Endothelial cell of umbilical vein (primary cell): Measurements from ENCODE around the gene CLTB. TPM values are rescaled to one million over a fixed set of nuclear protein-coding genes. Genes with fewer than 3 reads are reported as not detected.

Experiments used
- BruUV-seq: library from RNA; stranded (reverse); fragments of 400-500 nt; replicated peaks from 2 replicates; lab custom pipeline; 2021; lab: Mats Ljungman, UMichigan
- CTCF ChIA-PET: fragments of 300-600, 350-600 bp; sonication (Branson Sonifier 250); formaldehyde crosslinking; loops from one replicate; lab custom pipeline; 2021; ENCODE audit warnings: antibody characterized with exemption, inconsistent platforms; lab: Charles Lee
- POLR2A ChIA-PET: fragments of 300-600, 350-600 bp; sonication (Branson Sonifier 250); formaldehyde crosslinking; loops from one replicate; lab custom pipeline; 2021; ENCODE audit warnings: antibody characterized with exemption, inconsistent platforms; lab: Charles Lee
- DNase-seq: peaks from one replicate; pipeline ENCODE4 v3.0.0-alpha.2; 2011; ENCODE audit warnings: low read depth, low spot score
- FAIRE-seq: peaks from 2 replicates; lab custom pipeline; 2011; peaks lifted over from hg19 to GRCh38; lab: Jason Lieb, UNC
- H2AFZ ChIP-seq: 2 replicates; pipeline ENCODE4 v1.6.0; 2012; ENCODE audit warnings: low read depth, low read length, control low read depth, inconsistent platforms
- H3K27ac ChIP-seq: 2 replicates; pipeline ENCODE4 v1.5.1; 2011; ENCODE audit warnings: low read depth, mild to moderate bottlenecking, control low read depth, low read length, moderate library complexity; ENCODE audit not compliant: insufficient read depth
- H3K27me3 ChIP-seq, 2 experiments: 2 replicates each; pipeline versions ENCODE4 v1.6.0 to v1.6.1; 2011; ENCODE audit warnings: low read length in 2 of 2, mixed read lengths in 1 of 2; ENCODE audit not compliant: control insufficient read depth in 2 of 2, insufficient read depth in 2 of 2
- H3K36me3 ChIP-seq, 2 experiments: 2 replicates in 1 of 2; 3 replicates in 1 of 2; pipeline ENCODE4 v1.5.1; 2011; ENCODE audit warnings: low read length in 2 of 2, mild to moderate bottlenecking in 1 of 2, moderate library complexity in 1 of 2; ENCODE audit not compliant: control insufficient read depth in 2 of 2, insufficient read depth in 2 of 2; ENCODE audit errors: extremely low read depth in 1 of 2
- H3K4me1 ChIP-seq: 3 replicates; pipeline ENCODE4 v1.5.1; 2011; ENCODE audit warnings: mild to moderate bottlenecking, low read length; ENCODE audit not compliant: control insufficient read depth, insufficient read depth; ENCODE audit errors: extremely low read depth
- H3K4me2 ChIP-seq: 2 replicates; pipeline ENCODE4 v1.6.1; 2011; ENCODE audit warnings: low read length, control low read depth, mixed read lengths; ENCODE audit not compliant: insufficient read depth
- H3K4me3 ChIP-seq, 3 experiments: fragments of 200-600 bp in 1 of 3; sonication (generic), shearing (Covaris generic) in 1 of 3; replicated peaks in 1 of 3; 2 replicates each; pipeline ENCODE4 v1.5.1; 2011 to 2016; ENCODE audit warnings: control low read depth in 3 of 3, low read length in 3 of 3, mild to moderate bottlenecking in 2 of 3, inconsistent platforms in 1 of 3, low read depth in 1 of 3, moderate library complexity in 1 of 3; ENCODE audit not compliant: insufficient read depth in 1 of 3
- H3K79me2 ChIP-seq: 2 replicates; pipeline ENCODE4 v1.6.0; 2012; ENCODE audit warnings: low read length, inconsistent platforms; ENCODE audit not compliant: control insufficient read depth, insufficient read depth
- H3K9ac ChIP-seq: replicated peaks from 2 replicates; pipeline ENCODE3; 2011; ENCODE audit warnings: low read length, control low read depth; ENCODE audit not compliant: insufficient read depth; ENCODE audit errors: extremely low read depth
- H3K9me1 ChIP-seq: replicated peaks from 3 replicates; pipeline ENCODE4 v1.6.0; 2011; ENCODE audit warnings: mild to moderate bottlenecking, low read length; ENCODE audit not compliant: control insufficient read depth, insufficient read depth; ENCODE audit errors: extremely low read depth
- H3K9me3 ChIP-seq: replicated peaks from 2 replicates; pipeline ENCODE4 v1.5.1; 2012; ENCODE audit warnings: low read length, inconsistent platforms; ENCODE audit not compliant: control insufficient read depth, insufficient read depth
- H4K20me1 ChIP-seq: replicated peaks from 2 replicates; pipeline ENCODE3; 2011; ENCODE audit warnings: mild to moderate bottlenecking, low read length; ENCODE audit not compliant: control insufficient read depth, insufficient read depth; ENCODE audit errors: extremely low read depth
- CTCF ChIP-seq, 2 donors: IDR thresholded peaks; 1 replicate in 1 of 2; 2 replicates in 1 of 2; pipeline ENCODE4 v1.5.1; 2011; ENCODE audit warnings: low read length in 2 of 2, mild to moderate bottlenecking in 2 of 2, moderate library complexity in 2 of 2, control low read depth in 1 of 2, inconsistent platforms in 1 of 2, low read depth in 1 of 2; ENCODE audit not compliant: insufficient read depth in 1 of 2; ENCODE audit errors: extremely low read depth in 1 of 2
- EZH2 ChIP-seq: IDR thresholded peaks from 2 replicates; pipeline ENCODE4 v1.6.1; 2012; ENCODE audit warnings: borderline replicate concordance, low read depth, mild to moderate bottlenecking, moderate library complexity, low read length, inconsistent platforms; ENCODE audit not compliant: severe bottlenecking
- FOS ChIP-seq: IDR thresholded peaks from 2 replicates; pipeline ENCODE4 v1.6.1; 2011; ENCODE audit warnings: mild to moderate bottlenecking, low read length, moderate library complexity, borderline replicate concordance; ENCODE audit not compliant: insufficient read depth
- GATA2 ChIP-seq: IDR thresholded peaks from 2 replicates; pipeline ENCODE4 v1.7.0; 2011; ENCODE audit warnings: low read depth, mild to moderate bottlenecking, moderate library complexity, mixed read lengths, low read length; ENCODE audit not compliant: insufficient read length, insufficient read depth
- JUN ChIP-seq: IDR thresholded peaks from 2 replicates; pipeline ENCODE4 v1.6.1; 2011; ENCODE audit warnings: borderline replicate concordance, low read depth; ENCODE audit not compliant: insufficient read length, insufficient read depth
- MAX ChIP-seq: IDR thresholded peaks from 2 replicates; pipeline ENCODE4 v1.6.1; 2011; ENCODE audit not compliant: insufficient read depth, insufficient read length
- MYC ChIP-seq: IDR thresholded peaks from one replicate; pipeline ENCODE4 v1.6.1; 2011; ENCODE audit warnings: mild to moderate bottlenecking, low read depth, low read length
- POLR2A ChIP-seq: IDR thresholded peaks from 2 replicates; pipeline ENCODE4 v1.6.1; 2012; ENCODE audit warnings: low read depth, mild to moderate bottlenecking, control low read depth, low read length
- POLR2AphosphoS5 ChIP-seq: IDR thresholded peaks from 2 replicates; pipeline ENCODE4 v1.6.1; 2012; ENCODE audit warnings: low read depth, mild to moderate bottlenecking, control low read depth, low read length, moderate library complexity; ENCODE audit not compliant: insufficient read depth
- dilution Hi-C: fragments of 300-500 bp; cut with MboI; formaldehyde crosslinking; loops from one replicate; pipeline ENCODE4 v1.15.0; 2019; ENCODE audit warnings: low sequenced_read_pairs; ENCODE audit not compliant: extremely low pct_ligation_motif_present
- intact Hi-C: fragments of 100-400 bp; cut with micrococcal nuclease; formaldehyde crosslinking; loops from one replicate; pipeline ENCODE4 v1.10.0; 2022
- polyA plus RNA-seq, 4 experiments: library from polyadenylated mRNA; depleted of rRNA in 3 of 4; stranded (reverse) in 3 of 4; unstranded in 1 of 4; fragments of >200 nt; gene quantifications; 2 replicates each; pipeline versions ENCODE4 v1.2.1 to v1.2.3, GENCODE V29; 2011 to 2012; ENCODE audit warnings: missing spikeins in 1 of 4
- total RNA-seq: library from RNA; stranded (reverse); gene quantifications from 2 replicates; pipeline ENCODE4 v1.2.3, GENCODE V29; 2021

The CLTB gene
- total and polyA plus RNA-seq, 2 donors (not counting 3 experiments of a cell fraction or from before 2014, with no cell fraction given): 73.2 to 111 TPM

- no peaks in the 10 kb centered on the region for H4K20me1 ChIP-seq
- POLR2A ChIA-PET: no interaction called here
- peaks cover 40% of the 10 kb centered on the region for H3K79me2 ChIP-seq
- no peak overlapping the region for H3K4me3 ChIP-seq
- no peaks in the 10 kb centered on the region for H3K4me1 ChIP-seq
- peaks cover 16 to 39% of the 10 kb centered on the region in 2 experiments for H3K36me3 ChIP-seq
- FAIRE-seq (no peak), DNase-seq (no peak)
- H3K9me1 ChIP-seq: no peaks in the 10 kb centered on the region
- intact Hi-C loops (no loop called here), dilution Hi-C loops (no loop called here)
- no TSS peak for BruUV-seq
- no peak overlapping the region for H2AFZ ChIP-seq
- no peak for TF ChIP-seq MYC
- no peak for TF ChIP-seq CTCF (IDR thresholded peaks at IDR 0.05; ENCODE audit: extremely low read depth in 1 of 2, insufficient read depth in 1 of 2, low read depth in 1 of 2, low read length in 2 of 2)
- TF ChIP-seq FOS: no peak
- TF ChIP-seq EZH2: no peak
- no peak for TF ChIP-seq JUN
- no peak for TF ChIP-seq POLR2A
- no peak for TF ChIP-seq POLR2AphosphoS5
- no peak for TF ChIP-seq MAX
- TF ChIP-seq GATA2: no peak
- H3K9me3 ChIP-seq: no peaks in the 10 kb centered on the region
- no peaks in the 10 kb centered on the region for H3K27me3 ChIP-seq
- no peak overlapping the region for H3K4me2 ChIP-seq
- CTCF ChIA-PET: interaction anchor here (1.0 kb wide), 1 partner anchor 13 kb away, joined by 3 read pairs; no protein-coding TSS in a partner anchor
- H3K9ac ChIP-seq: no peak overlapping the region
- no peak overlapping the region for H3K27ac ChIP-seq
Observed at GRCh38 chr5:176352116-176352878, 64.0 kb downstream of the CLTB start.
